GM21447 (cell line): Measurements from ENCODE around the gene ACADSB.
A peak's percentile ranks its signal among the peaks of the same experiment; 100 is the strongest.

Experiments
- ATAC-seq: cut with Tn5 transposase; IDR thresholded peaks from one replicate; pipeline ENCODE4 v1.9.1; 2021; ENCODE audit not compliant: unreplicated experiment

Gene ACADSB

DNA sequence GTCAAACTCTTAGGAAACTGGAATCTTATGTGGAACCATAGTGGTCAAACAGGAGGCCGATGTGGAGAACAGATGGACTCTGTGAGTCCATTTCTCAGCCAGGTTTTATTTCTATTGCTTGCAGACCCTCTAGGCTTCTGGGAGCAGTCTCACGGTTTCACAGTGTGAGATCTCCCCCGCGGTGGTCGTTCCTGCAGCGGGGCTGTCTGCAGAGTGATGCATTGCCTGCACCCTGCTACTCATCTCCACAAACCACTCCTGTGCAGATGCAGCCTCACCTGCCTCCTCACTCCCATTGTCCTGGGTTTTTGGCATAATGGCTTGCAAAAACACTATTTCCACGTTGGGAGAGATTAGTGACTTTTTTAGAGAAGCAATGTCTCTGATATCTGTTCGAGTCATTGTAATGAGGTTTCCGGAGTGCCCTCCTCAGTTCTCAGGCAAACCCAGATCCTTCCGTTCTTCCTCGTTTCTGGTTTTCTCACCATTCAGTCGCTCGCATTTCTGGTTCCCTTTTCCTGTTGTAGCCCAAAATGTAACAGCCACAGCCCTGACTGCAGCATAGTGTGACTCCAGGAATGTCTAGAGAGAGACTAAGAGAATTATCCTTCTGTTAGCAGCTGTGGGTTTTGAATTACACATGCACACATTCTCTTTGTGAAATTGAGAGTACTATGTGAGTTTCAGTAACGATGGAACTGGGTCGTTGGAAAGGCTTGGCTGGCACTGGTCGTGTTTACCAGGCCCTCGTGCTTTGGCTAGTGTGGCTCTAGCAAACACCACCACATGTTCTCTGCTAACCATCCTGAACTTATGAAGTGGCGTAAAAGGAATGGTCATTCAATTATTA is 30.2 kb downstream of the ACADSB start:
- no peak for ATAC-seq

GRCh38 chr10:123039632-123039930 is 30.8 kb downstream of the ACADSB start:
- no peak for ATAC-seq

- ATAC-seq, result no peak
These were observed 34.1 kb downstream of the ACADSB start for GRCh38 chr10:123042708-123043408.

DNA sequence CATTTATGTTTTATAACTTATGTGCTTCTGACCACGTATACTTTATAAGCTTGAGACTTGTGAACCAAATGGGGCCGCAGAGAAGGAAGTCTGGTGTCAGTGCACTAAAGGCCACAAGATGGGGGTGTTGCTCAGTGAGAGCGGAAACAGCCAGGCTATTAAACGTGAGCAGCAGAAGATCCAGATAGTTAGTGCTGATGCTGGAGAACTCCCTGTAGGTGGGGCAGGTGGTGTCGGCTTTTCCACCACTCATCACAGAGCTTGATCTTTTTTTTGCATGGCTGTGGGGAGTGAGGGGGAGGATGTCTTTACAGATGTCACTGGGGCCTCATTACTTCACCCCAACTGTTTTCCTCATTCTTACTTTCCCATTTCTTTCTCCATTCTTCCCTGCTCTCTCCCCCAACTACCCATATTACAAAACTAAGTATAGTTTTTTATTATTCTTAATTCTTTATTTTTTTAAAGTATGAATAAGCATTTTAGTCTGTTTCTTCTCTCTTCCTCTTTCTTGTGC is 34.7 kb downstream of the ACADSB start:
- ATAC-seq, result peak; percentile 72

DNA sequence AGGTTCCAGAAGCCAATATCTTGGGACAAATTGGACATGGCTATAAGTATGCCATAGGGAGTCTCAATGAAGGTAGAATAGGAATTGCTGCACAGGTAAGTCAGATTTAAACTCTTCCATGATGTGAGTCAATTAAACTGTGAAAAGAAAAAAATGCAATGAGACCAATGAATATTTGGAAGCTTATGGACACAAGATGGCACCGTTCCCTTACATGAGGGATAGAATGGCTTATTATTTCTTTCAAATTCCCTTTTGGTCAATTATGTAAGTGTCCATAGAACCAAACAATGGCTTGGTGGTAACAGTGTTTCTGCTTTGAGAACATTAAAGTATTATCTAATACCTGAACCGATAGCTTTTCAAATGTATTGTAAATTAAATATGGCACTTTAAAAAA is 35.6 kb downstream of the ACADSB start:
- ATAC-seq, result no peak

DNA sequence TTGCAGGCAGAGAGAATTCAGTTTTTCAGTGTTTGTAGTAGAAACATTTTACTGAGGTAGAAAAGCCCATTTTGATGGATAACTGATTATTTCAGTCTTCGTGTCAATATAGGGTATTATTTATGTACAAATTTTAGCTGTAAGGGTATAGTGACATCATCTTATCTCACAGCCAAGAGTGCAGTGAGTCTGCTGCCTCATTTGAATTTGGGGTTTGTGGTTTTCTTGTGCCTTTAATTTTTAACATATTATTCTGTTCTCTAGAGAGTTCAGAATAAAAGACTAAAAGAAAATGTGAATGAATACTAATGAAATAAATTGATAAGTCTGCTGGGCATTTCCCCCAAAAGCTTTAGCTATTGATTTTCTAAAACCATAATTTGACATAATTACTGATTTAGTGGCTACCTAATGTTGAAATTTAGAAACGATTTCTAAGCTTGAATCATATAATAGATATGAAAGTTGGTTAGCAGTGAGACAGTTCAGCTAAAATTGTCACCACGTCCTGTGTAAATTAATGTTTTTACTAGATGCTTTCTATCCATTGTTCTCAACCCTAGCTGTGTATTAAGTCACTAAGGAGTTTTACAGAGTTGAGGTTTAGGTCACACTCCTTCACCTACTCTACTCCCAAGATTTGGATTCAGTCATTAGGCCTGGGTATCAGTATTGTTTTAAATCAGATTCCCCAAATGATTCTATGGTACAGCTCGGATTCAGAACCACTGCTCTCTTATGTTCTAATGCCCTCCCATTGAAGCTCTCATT is 37.3 kb downstream of the ACADSB start:
- ATAC-seq, result no peak

- ATAC-seq, result no peak
These were observed 49.2 kb downstream of the ACADSB start for GRCh38 chr10:123057968-123058367.

- no peak for ATAC-seq
These were observed 53.1 kb downstream of the ACADSB start for GRCh38 chr10:123061865-123062264.

- no peak for ATAC-seq
These were observed 53.9 kb downstream of the ACADSB start for GRCh38 chr10:123062726-123063125.

- ATAC-seq, result no peak
These were observed 59.5 kb downstream of the ACADSB start for GRCh38 chr10:123068087-123068853.

- ATAC-seq, result no peak
These were observed 60.6 kb downstream of the ACADSB start for GRCh38 chr10:123069246-123069986.

DNA sequence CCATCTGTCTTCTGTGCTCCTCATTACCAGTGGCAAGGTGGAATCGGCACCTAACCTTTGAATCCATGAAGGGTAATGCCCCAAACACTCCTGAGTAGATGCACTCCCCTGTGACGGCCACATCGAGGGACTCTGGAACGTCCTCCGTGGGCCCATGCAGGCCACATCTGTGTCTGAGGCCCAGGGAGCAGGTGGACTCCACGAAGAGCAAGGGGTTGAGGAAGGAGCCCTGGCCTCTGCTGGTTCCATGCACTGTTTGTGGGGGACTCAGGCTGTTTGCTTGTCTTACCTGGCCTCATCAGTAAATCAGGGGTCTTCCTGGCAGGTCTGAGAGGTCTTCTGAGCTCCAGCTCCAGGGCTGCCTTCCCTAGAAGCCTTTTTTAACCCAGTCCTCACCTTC is 64.4 kb downstream of the ACADSB start:
- no peak for ATAC-seq

GRCh38 chr10:123074215-123074614 is 65.4 kb downstream of the ACADSB start:
- no peak for ATAC-seq

GRCh38 chr10:123081896-123082295 is 73.1 kb downstream of the ACADSB start:
- ATAC-seq, result no peak

DNA sequence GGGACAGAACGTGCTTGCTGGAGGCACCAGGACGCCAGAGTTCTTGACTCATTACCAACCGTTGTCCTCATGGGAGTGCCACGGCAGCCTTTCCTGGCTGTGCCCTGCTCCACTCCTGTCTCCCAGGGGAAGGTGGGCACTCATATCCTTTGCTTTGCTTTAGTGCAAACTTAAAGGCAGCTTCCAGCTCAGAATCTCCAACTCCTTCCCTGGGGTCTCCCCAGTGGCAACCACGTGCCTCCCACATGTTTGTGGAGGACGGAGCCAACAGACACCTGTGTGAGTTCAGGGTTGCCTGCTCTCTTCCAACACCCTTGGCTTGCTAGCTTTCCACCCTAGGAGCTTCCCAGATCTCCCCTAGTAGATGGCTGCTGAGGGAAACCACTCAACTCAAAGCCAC is 75.0 kb downstream of the ACADSB start:
- no peak for ATAC-seq

DNA sequence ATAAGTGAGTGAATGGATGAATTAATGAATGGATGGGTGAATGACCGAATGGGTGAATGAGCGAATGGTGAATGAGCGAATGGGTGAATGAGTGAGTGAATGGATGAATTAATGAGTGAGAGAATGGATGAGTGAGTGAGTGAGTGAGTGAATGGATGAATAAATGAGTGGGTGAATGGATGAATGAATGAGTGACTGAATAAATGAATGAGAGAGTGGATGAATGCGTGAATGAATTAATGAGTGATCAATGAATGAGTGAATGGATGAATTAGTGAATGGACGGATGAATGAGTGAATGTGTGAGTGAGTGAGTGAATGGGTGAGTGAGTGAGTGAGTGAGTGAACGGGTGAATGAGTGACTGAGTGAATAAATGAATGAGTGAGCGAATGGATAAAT is 77.5 kb downstream of the ACADSB start:
- no peak for ATAC-seq

GRCh38 chr10:123087348-123087747 is 78.5 kb downstream of the ACADSB start:
- no peak for ATAC-seq

DNA sequence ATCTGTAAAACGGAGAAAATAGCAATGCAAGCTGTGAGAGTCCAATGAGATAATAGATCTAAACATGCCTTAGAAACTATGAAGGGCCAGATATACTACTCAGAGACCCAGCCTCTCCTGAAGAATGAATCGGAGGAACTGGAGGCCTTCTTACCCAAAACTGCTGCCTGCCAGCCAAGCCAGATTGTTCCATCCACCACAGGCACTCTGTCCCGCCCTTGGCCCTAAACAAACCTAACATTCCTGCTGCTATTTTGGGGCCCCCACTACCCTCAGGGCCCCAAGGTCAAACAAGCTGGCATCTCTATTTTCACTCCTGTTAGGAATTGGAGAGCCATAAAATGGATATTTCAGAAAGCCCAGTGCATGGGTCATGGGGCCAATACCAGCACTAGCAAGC is 79.0 kb downstream of the ACADSB start:
- no peak for ATAC-seq

DNA sequence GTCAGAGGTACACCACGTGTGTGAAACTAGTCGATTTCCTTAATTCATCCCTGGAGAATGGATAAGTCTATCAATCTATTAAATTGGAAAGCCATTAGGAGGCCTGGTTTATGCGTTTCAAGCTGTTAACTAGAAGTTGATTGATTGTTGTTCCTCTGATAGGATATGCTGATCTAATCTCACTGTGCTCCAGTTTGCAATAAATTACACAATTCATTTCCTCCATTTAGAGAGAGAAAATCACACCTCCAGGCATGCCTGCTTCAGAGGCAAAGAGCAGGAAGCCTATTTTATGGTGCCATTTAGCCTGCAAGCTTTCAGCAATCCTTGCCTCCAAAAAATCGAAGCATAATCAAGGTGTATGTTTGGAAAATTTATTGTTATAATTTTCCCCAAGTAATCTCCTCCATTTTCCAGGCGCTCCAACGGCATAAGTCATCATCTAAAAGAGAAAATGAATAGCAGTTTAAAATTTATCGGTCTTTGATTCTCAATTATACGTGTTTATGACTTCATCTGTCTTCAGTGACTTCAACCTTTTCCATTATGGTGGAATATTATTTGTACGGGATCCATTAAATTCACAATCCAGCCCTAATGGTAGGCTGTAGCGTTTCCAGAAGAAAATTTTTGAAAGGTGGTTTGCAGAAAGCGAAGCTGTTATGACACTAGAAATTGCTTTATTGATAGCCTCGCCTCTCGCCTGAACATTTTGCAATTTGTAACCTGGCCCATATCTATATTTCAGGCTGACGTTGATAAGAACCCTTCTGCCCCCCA is 84.0 kb downstream of the ACADSB start:
- no peak for ATAC-seq
